GM19025 (cell line): ENCODE results near the gene CLDN7.
"Not testable (repeated sequence)": the region's sequence is repeated elsewhere in the genome, so short reads cannot be mapped to it uniquely, and the experiment has no call there.

Experiments used
- ATAC-seq: cut with Tn5 transposase; IDR thresholded peaks from one replicate; pipeline ENCODE4 v1.9.1; 2021; ENCODE audit warnings: mild to moderate bottlenecking, low read depth, moderate library complexity; ENCODE audit not compliant: unreplicated experiment

The CLDN7 gene

GRCh38 chr17:7256766-7257456 is 5.4 kb downstream of the CLDN7 start:
- ATAC-seq, result no peak

- ATAC-seq, result no peak
Measured at GRCh38 chr17:7254511-7254910, 7.8 kb downstream of the CLDN7 start.

- ATAC-seq, result no peak
Measured at GRCh38 chr17:7253082-7253481, 9.2 kb downstream of the CLDN7 start.

GRCh38 chr17:7252176-7253043 is 9.9 kb downstream of the CLDN7 start, which contains the start of gene ELP5:
Gene ELP5, plus strand, starts transcription at chr17:7252215. Its CDS starts 336 bp downstream, at chr17:7252551.
- peak; percentile 27 for ATAC-seq

- peak; percentile 89 for ATAC-seq
Measured at GRCh38 chr17:7251661-7252175, 10.6 kb downstream of the CLDN7 start, which contains the start of gene CTDNEP1. Gene CTDNEP1, minus strand, starts transcription at chr17:7251734. Its CDS starts 438 bp downstream, at chr17:7251296.

GRCh38 chr17:7250695-7251627 is 11.3 kb downstream of the CLDN7 start:
- ATAC-seq, result no peak

GRCh38 chr17:7249830-7250229 is 12.4 kb downstream of the CLDN7 start:
- no peak for ATAC-seq

GRCh38 chr17:7249214-7249613 is 13.1 kb downstream of the CLDN7 start:
- ATAC-seq, result no peak

GRCh38 chr17:7248796-7249195 is 13.5 kb downstream of the CLDN7 start:
- ATAC-seq, result no peak

- no peak for ATAC-seq
Measured at GRCh38 chr17:7246779-7247178, 15.5 kb downstream of the CLDN7 start.

- ATAC-seq, result not testable (repeated sequence)
Measured at GRCh38 chr17:7243838-7244237, 18.4 kb downstream of the CLDN7 start.

- ATAC-seq, result no peak
Measured at GRCh38 chr17:7243453-7243729, 18.9 kb downstream of the CLDN7 start.

- peak; percentile 49 for ATAC-seq
Measured at GRCh38 chr17:7242717-7243452, 19.4 kb downstream of the CLDN7 start.

GRCh38 chr17:7241783-7242716 is 20.2 kb downstream of the CLDN7 start, which contains the start of gene GABARAP:
Gene GABARAP, minus strand, starts transcription at chr17:7242449. Its CDS starts 119 bp downstream, at chr17:7242330.
- no peak for ATAC-seq

- no peak for ATAC-seq
Measured at GRCh38 chr17:7241090-7241733, 21.1 kb downstream of the CLDN7 start.

- no peak for ATAC-seq
Measured at GRCh38 chr17:7240375-7240774, 21.9 kb downstream of the CLDN7 start.

GRCh38 chr17:7239091-7240027 is 22.9 kb downstream of the CLDN7 start, which contains the start of gene PHF23:
Gene PHF23, minus strand, starts transcription at chr17:7239457. Its CDS starts 178 bp downstream, at chr17:7239279.
- peak; percentile 38 for ATAC-seq
